ENCODE measurements around the gene SAMHD1.

Gene SAMHD1

DNA sequence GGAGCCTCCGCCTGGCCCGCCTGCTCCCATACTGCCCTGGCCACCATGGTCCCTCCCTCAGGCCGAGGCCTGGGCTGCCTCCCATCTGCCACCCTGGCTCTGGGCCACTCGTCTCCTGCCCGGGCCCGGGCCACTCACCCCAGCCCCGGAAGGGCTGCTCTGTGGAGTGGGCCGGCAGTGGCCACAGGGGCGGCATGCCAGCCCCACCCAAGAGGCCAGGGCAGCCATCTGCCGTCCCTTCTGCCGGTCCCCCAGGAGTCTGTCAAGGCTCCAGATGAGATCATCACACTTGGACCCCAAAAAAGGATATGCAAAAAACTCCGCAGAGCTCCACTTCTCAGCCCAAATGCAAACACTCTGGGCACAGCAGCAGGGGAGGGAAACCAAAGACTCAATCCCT, 99.3 kb downstream of the SAMHD1 start:
- no peaks in the 10 kb centered on the region for H3K27me3 Mint-ChIP-seq (ENCODE audit: low read depth)
- no peak overlapping the region for H3K4me3 Mint-ChIP-seq
- peaks cover 8% of the 10 kb centered on the region for H3K9me3 Mint-ChIP-seq
- peaks cover 20% of the 10 kb centered on the region for H3K4me1 Mint-ChIP-seq
- TF ChIP-seq CTCF (IDR thresholded peaks at IDR 0.05; ENCODE audit: unreplicated experiment in 3 of 3), result no peak
- peaks cover 33% of the 10 kb centered on the region for H3K36me3 Mint-ChIP-seq (ENCODE audit: low read depth)
- H3K27ac Mint-ChIP-seq, result no peak overlapping the region

GRCh38 chr20:36851490-36851889, 100.0 kb downstream of the SAMHD1 start:
- no peaks in the 10 kb centered on the region for H3K27me3 Mint-ChIP-seq (ENCODE audit: low read depth)
- peaks cover 17% of the 10 kb centered on the region for H3K4me1 Mint-ChIP-seq
- H3K36me3 Mint-ChIP-seq (ENCODE audit: low read depth), result peaks cover 35% of the 10 kb centered on the region
- H3K9me3 Mint-ChIP-seq, result peaks cover 8% of the 10 kb centered on the region
- no peak overlapping the region for H3K4me3 Mint-ChIP-seq
- TF ChIP-seq CTCF (IDR thresholded peaks at IDR 0.05; ENCODE audit: unreplicated experiment in 3 of 3), result no peak
- no peak overlapping the region for H3K27ac Mint-ChIP-seq

DNA sequence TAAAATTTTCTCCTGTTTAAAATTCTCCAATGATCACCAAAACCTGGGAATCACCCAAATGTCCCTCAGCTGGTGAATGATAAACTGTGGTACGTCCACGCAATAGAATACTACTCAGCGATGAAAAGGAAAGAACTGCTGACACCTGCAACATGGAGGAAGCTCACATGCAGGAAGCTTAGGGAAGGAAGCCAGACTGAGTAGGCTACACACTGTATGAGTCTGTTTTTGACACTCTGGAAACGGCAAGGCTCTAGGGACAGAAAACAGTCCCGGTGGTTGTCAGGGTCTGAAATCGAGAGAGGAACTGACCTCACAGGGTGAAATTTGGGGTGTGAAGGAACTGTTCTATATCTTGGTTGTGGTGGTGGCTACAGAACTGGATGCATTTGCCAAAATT, 100.7 kb downstream of the SAMHD1 start:
- TF ChIP-seq CTCF (IDR thresholded peaks at IDR 0.05; ENCODE audit: unreplicated experiment in 3 of 3), result no peak
- no peaks in the 10 kb centered on the region for H3K27me3 Mint-ChIP-seq (ENCODE audit: low read depth)
- peaks cover 8% of the 10 kb centered on the region for H3K9me3 Mint-ChIP-seq
- no peak overlapping the region for H3K4me3 Mint-ChIP-seq
- H3K27ac Mint-ChIP-seq, result no peak overlapping the region
- peaks cover 35% of the 10 kb centered on the region for H3K36me3 Mint-ChIP-seq (ENCODE audit: low read depth)
- H3K4me1 Mint-ChIP-seq, result peaks cover 17% of the 10 kb centered on the region

DNA sequence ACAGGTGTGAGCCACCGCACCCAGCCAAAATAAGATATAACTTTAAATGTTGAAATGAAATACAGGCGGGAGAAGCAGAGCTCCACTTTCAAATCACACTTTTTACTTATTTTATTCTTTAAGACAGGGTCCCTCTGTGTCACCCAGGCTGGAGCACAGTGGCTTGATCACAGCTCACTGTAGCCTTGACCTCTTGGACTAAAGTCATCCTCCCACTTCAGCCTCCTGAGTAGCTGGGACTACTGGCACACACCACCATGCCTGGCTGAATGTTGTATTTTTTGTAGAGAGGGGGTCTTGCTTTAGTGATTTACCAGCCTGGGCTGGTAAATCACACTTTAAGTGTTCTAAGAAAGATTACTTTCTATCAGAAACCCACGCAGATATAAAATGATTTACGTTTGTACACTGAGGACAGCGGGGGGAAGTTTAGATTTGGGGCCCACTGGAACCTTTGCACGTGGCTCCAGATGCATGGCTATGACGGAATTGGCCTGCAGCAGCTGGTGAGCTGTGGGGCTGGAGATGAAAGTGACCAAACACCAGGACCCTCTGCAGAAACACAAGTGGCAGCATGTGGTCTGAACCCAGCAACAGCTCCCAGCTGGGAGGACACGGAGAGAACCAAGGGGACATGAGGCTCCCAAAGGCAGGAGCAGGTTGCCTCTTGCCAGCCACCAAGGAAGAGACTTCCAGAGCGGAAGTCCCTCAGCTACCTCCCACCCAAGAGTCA, 102.0 kb downstream of the SAMHD1 start:
- peaks cover 17% of the 10 kb centered on the region for H3K4me1 Mint-ChIP-seq
- peaks cover 8% of the 10 kb centered on the region for H3K9me3 Mint-ChIP-seq
- H3K27ac Mint-ChIP-seq, result peak overlapping the region in 1 of 3 experiments; percentile 46
- peaks cover 35% of the 10 kb centered on the region for H3K36me3 Mint-ChIP-seq (ENCODE audit: low read depth)
- H3K4me3 Mint-ChIP-seq, result no peak overlapping the region
- no peaks in the 10 kb centered on the region for H3K27me3 Mint-ChIP-seq (ENCODE audit: low read depth)
- TF ChIP-seq CTCF (IDR thresholded peaks at IDR 0.05; ENCODE audit: unreplicated experiment in 3 of 3), result no peak

GRCh38 chr20:36848677-36849076, 102.8 kb downstream of the SAMHD1 start:
- Mint-ChIP-seq H3K4me1 (peaks cover 17% of the 10 kb centered on the region), H3K27me3 (ENCODE audit: low read depth) (no peaks in the 10 kb centered on the region), H3K36me3 (ENCODE audit: low read depth) (peaks cover 35% of the 10 kb centered on the region), H3K9me3 (peaks cover 8% of the 10 kb centered on the region), H3K27ac (peak overlapping the region; percentile 72 to 92 (median 89)), H3K4me3 (no peak overlapping the region)
- no peak for TF ChIP-seq CTCF (IDR thresholded peaks at IDR 0.05; ENCODE audit: unreplicated experiment in 3 of 3)

DNA sequence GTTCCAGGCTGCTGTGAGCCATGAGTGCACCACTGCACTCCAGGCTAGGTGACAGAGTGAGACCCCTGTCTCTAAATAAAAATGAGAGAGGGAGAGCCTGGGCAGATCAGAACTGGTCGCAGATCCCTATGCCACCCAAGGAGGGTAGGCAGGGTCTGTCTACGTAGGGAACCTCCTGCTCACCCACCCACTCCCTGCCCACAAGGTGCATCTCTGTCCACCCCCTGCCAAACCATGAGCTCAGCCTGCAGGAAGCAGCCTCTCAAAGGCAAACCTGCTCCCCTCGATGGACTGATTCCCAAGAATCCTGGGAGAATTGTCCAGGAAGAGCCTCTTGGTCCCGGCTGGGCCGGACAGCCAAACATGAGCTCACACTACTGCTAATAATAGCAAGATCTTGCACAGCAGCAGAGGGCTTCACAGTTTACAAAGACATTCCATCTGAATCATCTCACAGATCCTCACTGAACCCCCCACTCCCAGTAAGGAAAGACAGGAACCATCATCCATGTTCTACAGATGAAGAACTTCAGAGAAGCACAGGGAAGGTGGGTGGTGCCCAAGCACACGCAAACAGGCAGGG, 103.3 kb downstream of the SAMHD1 start:
- Mint-ChIP-seq H3K4me3 (no peak overlapping the region), H3K27ac (peak overlapping the region; percentile 72 to 92 (median 89)), H3K4me1 (peaks cover 17% of the 10 kb centered on the region), H3K36me3 (ENCODE audit: low read depth) (peaks cover 31% of the 10 kb centered on the region), H3K9me3 (peaks cover 8% of the 10 kb centered on the region), H3K27me3 (ENCODE audit: low read depth) (no peaks in the 10 kb centered on the region)
- no peak for TF ChIP-seq CTCF (IDR thresholded peaks at IDR 0.05; ENCODE audit: unreplicated experiment in 3 of 3)

All from nephron (organoid).